Neutrophil (primary cell): ENCODE results near the gene VCAN.

Source experiments
- H3K27ac ChIP-seq: fragments of 200-600 bp; sonication (generic); 2 replicates; pipeline ENCODE4 v1.5.1; 2016; ENCODE audit warnings: mild to moderate bottlenecking, moderate library complexity
- H3K27me3 ChIP-seq: fragments of 200-600 bp; sonication (generic); 2 replicates; pipeline ENCODE4 v1.6.0; 2016; ENCODE audit warnings: mild to moderate bottlenecking
- H3K36me3 ChIP-seq: fragments of 200-600 bp; sonication (generic); 2 replicates; pipeline ENCODE4 v1.5.1; 2017
- H3K4me1 ChIP-seq, 2 experiments: fragments of 200-600 bp in 1 of 2; sonication (generic) in 1 of 2; 1 replicate in 1 of 2; 2 replicates in 1 of 2; pipeline versions ENCODE4 v1.5.1 to v1.6.1; 2013 to 2016; ENCODE audit warnings: low read depth in 1 of 2, low read length in 1 of 2, mild to moderate bottlenecking in 1 of 2, moderate library complexity in 1 of 2; ENCODE audit not compliant: control insufficient read depth in 1 of 2, insufficient read depth in 1 of 2
- H3K4me3 ChIP-seq, 2 experiments: fragments of 200-600 bp in 1 of 2; sonication (generic) in 1 of 2; 1 replicate in 1 of 2; 2 replicates in 1 of 2; pipeline ENCODE4 v1.5.1; 2013 to 2016; ENCODE audit warnings: low read depth in 1 of 2, low read length in 1 of 2, mild to moderate bottlenecking in 1 of 2, moderate library complexity in 1 of 2
- H3K9me3 ChIP-seq: fragments of 200-600 bp; sonication (generic); 2 replicates; pipeline ENCODE4 v1.5.1; 2016
- TF ChIP-seq, protein P1 (sequence below): fragments of 200-600 bp; sonication (generic); IDR thresholded peaks from 2 replicates; pipeline ENCODE4 v1.5.1; 2016; ENCODE audit warnings: antibody characterized with exemption

The VCAN gene

DNA sequence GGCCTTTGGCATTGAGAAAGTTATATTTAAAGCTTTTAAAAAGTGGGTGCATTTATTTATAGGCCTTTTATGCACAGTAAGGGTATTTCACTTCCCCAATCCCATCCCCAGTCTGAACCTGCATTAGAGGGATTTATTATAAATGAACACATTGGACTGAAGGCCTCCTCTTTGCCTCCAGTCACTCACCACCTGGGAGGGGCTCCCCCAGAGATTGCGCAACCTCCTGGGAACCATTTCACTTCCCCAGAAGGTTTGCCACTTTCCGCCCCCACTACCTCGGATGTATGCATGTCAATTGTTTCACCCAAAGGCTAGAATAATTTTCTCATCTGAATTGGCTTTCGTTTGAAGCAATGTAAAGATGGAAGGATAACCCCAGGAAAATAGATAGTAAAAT, 29.8 kb upstream of the VCAN start:
- Histone ChIP-seq H3K36me3 (no peaks in the 10 kb centered on the region), H3K27ac (no peak overlapping the region), H3K4me3 (no peak overlapping the region), H3K27me3 (no peaks in the 10 kb centered on the region), H3K9me3 (no peaks in the 10 kb centered on the region), H3K4me1 (no peaks in the 10 kb centered on the region)
- TF ChIP-seq, protein P1, sequence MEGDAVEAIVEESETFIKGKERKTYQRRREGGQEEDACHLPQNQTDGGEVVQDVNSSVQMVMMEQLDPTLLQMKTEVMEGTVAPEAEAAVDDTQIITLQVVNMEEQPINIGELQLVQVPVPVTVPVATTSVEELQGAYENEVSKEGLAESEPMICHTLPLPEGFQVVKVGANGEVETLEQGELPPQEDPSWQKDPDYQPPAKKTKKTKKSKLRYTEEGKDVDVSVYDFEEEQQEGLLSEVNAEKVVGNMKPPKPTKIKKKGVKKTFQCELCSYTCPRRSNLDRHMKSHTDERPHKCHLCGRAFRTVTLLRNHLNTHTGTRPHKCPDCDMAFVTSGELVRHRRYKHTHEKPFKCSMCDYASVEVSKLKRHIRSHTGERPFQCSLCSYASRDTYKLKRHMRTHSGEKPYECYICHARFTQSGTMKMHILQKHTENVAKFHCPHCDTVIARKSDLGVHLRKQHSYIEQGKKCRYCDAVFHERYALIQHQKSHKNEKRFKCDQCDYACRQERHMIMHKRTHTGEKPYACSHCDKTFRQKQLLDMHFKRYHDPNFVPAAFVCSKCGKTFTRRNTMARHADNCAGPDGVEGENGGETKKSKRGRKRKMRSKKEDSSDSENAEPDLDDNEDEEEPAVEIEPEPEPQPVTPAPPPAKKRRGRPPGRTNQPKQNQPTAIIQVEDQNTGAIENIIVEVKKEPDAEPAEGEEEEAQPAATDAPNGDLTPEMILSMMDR = no peak

DNA sequence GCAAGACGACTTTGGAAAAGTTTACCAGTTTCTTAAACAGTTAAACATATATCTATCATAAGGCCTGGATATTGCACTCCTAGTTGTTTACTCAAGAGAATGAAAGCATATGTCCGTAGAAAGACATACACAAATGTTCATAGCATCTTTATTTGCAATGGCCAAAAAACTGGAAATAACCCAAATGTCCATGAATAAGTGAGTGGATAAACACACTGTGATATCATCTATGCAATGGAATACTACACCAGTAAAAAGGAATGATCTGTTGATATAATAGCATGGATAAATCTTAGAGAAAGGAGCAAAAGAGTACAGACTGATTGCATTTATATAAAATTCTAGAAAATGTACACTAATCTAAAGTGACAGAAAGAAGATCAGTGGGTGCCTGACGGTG, 28.0 kb upstream of the VCAN start:
- Histone ChIP-seq H3K4me1 (no peaks in the 10 kb centered on the region), H3K27ac (no peak overlapping the region), H3K9me3 (no peaks in the 10 kb centered on the region), H3K36me3 (no peaks in the 10 kb centered on the region), H3K27me3 (no peaks in the 10 kb centered on the region), H3K4me3 (no peak overlapping the region)
- TF ChIP-seq, protein P1 = no peak

DNA sequence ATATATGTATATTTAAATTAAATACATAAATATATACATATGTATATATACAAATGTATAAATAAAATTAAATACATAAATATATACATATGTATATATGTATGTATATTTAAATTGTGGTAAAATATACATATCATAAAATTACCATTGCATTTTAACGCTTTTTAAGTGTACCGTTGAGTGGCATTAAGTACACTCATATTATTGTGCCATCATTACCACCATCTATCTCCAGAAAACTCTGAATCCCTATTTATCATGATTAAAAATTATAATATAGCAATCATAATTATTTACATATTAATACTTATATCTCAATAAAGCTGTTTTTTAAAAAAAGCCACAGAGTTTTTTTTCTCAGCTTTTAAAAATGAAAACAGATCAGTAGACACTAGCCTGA, 27.1 kb upstream of the VCAN start:
- Histone ChIP-seq H3K9me3 (no peaks in the 10 kb centered on the region), H3K4me3 (no peak overlapping the region), H3K4me1 (no peaks in the 10 kb centered on the region), H3K27ac (no peak overlapping the region), H3K36me3 (no peaks in the 10 kb centered on the region), H3K27me3 (no peaks in the 10 kb centered on the region)
- TF ChIP-seq, protein P1 = no peak

DNA sequence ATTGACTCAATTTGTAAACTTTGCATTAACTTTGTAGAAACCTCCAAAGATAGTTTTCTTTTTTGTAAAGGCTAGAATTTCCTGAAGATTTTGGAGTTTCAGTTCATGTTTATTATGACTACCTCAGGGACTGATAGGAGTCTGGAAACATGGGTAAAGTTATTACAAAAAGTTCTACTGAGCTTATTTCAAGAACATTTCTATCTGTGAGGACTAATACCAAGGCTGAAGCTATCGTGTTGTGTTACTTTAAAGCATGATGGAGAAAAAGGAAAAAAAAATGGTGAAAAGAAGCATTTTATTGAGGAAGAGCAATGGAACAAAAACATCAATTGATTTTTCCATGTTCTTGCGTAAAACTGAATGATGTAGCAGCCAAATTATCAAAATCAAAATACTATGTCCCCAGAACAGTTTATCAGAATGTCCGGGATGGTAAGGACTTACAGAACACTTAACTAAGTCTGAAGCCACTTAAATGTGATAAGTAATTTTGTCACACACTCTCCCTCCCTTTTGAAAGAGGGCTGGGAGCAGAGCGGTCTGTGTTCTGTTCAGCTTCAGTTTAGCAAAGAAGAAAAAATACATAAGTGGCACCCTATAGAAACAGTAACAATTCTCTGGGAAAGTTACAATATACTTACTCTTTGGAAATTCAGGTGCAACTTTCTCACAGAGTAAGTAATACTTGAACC, 25.1 kb upstream of the VCAN start:
- Histone ChIP-seq H3K27me3 (no peaks in the 10 kb centered on the region), H3K4me1 (no peaks in the 10 kb centered on the region), H3K27ac (no peak overlapping the region), H3K9me3 (no peaks in the 10 kb centered on the region), H3K36me3 (no peaks in the 10 kb centered on the region), H3K4me3 (no peak overlapping the region)
- TF ChIP-seq, protein P1 = no peak

DNA sequence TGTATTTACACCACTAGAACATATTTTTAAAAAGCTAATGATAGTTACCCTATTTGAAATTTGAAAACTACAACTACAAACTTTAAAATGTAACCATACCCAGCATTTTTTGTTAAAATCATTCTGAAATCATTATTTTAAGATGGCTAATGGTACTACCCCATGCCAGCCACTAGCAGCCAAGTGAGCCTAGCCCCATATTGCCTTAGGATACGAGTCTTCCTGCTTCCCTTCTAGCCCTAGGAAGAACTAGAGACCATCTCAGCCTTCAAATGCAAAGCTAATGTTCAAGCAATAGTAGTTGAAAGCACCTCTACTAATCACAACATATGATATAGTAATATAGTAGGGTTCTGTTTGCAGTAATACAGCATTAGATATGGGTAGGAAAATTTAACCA, 24.0 kb upstream of the VCAN start:
- Histone ChIP-seq H3K36me3 (no peaks in the 10 kb centered on the region), H3K4me1 (no peaks in the 10 kb centered on the region), H3K27me3 (no peaks in the 10 kb centered on the region), H3K4me3 (no peak overlapping the region), H3K27ac (no peak overlapping the region), H3K9me3 (no peaks in the 10 kb centered on the region)
- TF ChIP-seq, protein P1 = no peak
